GM21529 (cell line): Measurements from ENCODE around the gene TNRC6C.
"Not testable (repeated sequence)": the region's sequence is repeated elsewhere in the genome, so short reads cannot be mapped to it uniquely, and the experiment has no call there.

Experiments used
- ATAC-seq: cut with Tn5 transposase; IDR thresholded peaks from one replicate; pipeline ENCODE4 v1.9.1; 2021; ENCODE audit not compliant: unreplicated experiment

Gene TNRC6C

GRCh38 chr17:78075545-78075944 is 117.0 kb downstream of the TNRC6C start:
- no peak for ATAC-seq

GRCh38 chr17:78079253-78079652 is 120.8 kb downstream of the TNRC6C start:
- ATAC-seq: no peak

GRCh38 chr17:78081551-78081950 is 123.0 kb downstream of the TNRC6C start:
- no peak for ATAC-seq

GRCh38 chr17:78082355-78082872 is 123.9 kb downstream of the TNRC6C start:
- not testable (repeated sequence) for ATAC-seq

- no peak for ATAC-seq
Measured at GRCh38 chr17:78082988-78083387, 124.5 kb downstream of the TNRC6C start.

- ATAC-seq: no peak
Measured at GRCh38 chr17:78086740-78087139, 128.2 kb downstream of the TNRC6C start.

- no peak for ATAC-seq
Measured at GRCh38 chr17:78088529-78088928, 130.0 kb downstream of the TNRC6C start.

GRCh38 chr17:78089576-78090281 is 131.2 kb downstream of the TNRC6C start:
- no peak for ATAC-seq

GRCh38 chr17:78092794-78093324 is 134.4 kb downstream of the TNRC6C start:
- ATAC-seq: no peak

- no peak for ATAC-seq
Measured at GRCh38 chr17:78095035-78095434, 136.5 kb downstream of the TNRC6C start.

- ATAC-seq: no peak
Measured at GRCh38 chr17:78096093-78096492, 137.6 kb downstream of the TNRC6C start.

GRCh38 chr17:78101112-78101511 is 142.6 kb downstream of the TNRC6C start:
- ATAC-seq: no peak

GRCh38 chr17:78101542-78101941 is 143.0 kb downstream of the TNRC6C start:
- no peak for ATAC-seq

GRCh38 chr17:78103311-78103710 is 144.8 kb downstream of the TNRC6C start:
- no peak for ATAC-seq

- no peak for ATAC-seq
Measured at GRCh38 chr17:78104540-78104941, 146.0 kb downstream of the TNRC6C start.

- ATAC-seq: no peak
Measured at GRCh38 chr17:78105101-78105500, 146.6 kb downstream of the TNRC6C start.

GRCh38 chr17:78105551-78105950 is 147.0 kb downstream of the TNRC6C start:
- no peak for ATAC-seq

GRCh38 chr17:78106211-78106610 is 147.7 kb downstream of the TNRC6C start:
- ATAC-seq: no peak

GRCh38 chr17:78107457-78107856 is 149.0 kb downstream of the TNRC6C start:
- no peak for ATAC-seq

- no peak for ATAC-seq
Measured at GRCh38 chr17:78107976-78108725, 149.6 kb downstream of the TNRC6C start.

- ATAC-seq: no peak
Measured at GRCh38 chr17:78108726-78109488, 150.4 kb downstream of the TNRC6C start.
